Mammary epithelial cell (primary cell): ENCODE data around the gene ZNF471.

Experiments
- CTCF ChIP-seq, 2 donors: IDR thresholded peaks in 1 of 2; conservative IDR thresholded peaks in 1 of 2; 2 replicates each; pipeline ENCODE4 v1.5.1; 2011 to 2012; ENCODE audit warnings: inconsistent platforms in 2 of 2, low read length in 2 of 2, mild to moderate bottlenecking in 2 of 2, control low read depth in 1 of 2, low read depth in 1 of 2; ENCODE audit not compliant: insufficient read depth in 1 of 2; ENCODE audit errors: extremely low read depth in 1 of 2
- EZH2 ChIP-seq: IDR thresholded peaks from 2 replicates; pipeline ENCODE4 v1.6.1; 2012; ENCODE audit warnings: low read length, inconsistent platforms, borderline replicate concordance

- TF ChIP-seq EZH2, result no peak
- no peak for TF ChIP-seq CTCF (conservative IDR thresholded peaks at IDR 0.05 in 1 of 2, IDR thresholded peaks at IDR 0.05 in 1 of 2; ENCODE audit: extremely low read depth in 1 of 2, insufficient read depth in 1 of 2, low read depth in 1 of 2, low read length in 2 of 2)
These were observed 70.3 kb downstream of the ZNF471 start for GRCh38 chr19:56577719-56578602.
